GM12878 (cell line): ENCODE measurements around the gene PSMB9. TPM values are rescaled to one million over a fixed set of nuclear protein-coding genes. Genes with fewer than 3 reads are reported as not detected.

Source experiments
- ATAC-seq: fragments of 200-7000 bp; cut with Tn5 transposase; 3 replicates; pipeline ENCODE4 v1.9.1; 2020; ENCODE audit warnings: mild to moderate bottlenecking, moderate library complexity
- BruUV-seq: library from RNA; stranded (reverse); fragments of 400-500 nt; replicated peaks from 2 replicates; lab custom pipeline; 2021; lab: Mats Ljungman, UMichigan
- CTCF ChIA-PET: fragments of 300-600 bp; sonication (Branson Sonifier 250); formaldehyde crosslinking; extraction: SDS; loops from one replicate; lab custom pipeline; 2021; ENCODE audit warnings: inconsistent platforms; lab: Yijun Ruan, JAX
- POLR2A ChIA-PET: fragments of 350-600 bp; formaldehyde crosslinking; extraction: SDS; loops from one replicate; lab custom pipeline; 2021; ENCODE audit warnings: inconsistent platforms; lab: Charles Lee
- RAD21 ChIA-PET: fragments of 300-600 bp; sonication (Branson Sonifier 250); formaldehyde crosslinking; loops from one replicate; lab custom pipeline; 2023; ENCODE audit warnings: antibody characterized with exemption; ENCODE audit not compliant: unreplicated experiment; lab: Charles Lee
- SMC1A ChIA-PET: fragments of 300-600 bp; sonication (Branson Sonifier 250); formaldehyde crosslinking; loops from one replicate; lab custom pipeline; 2023; ENCODE audit not compliant: unreplicated experiment, uncharacterized antibody; lab: Charles Lee
- DNase-seq: peaks from one replicate; pipeline ENCODE4 v3.0.0-alpha.2; 2011; ENCODE audit warnings: low read depth, low spot score
- FAIRE-seq: peaks from 3 replicates; lab custom pipeline; 2011; peaks lifted over from hg19 to GRCh38; lab: Jason Lieb, UNC
- H2AFZ ChIP-seq: 2 replicates; pipeline ENCODE4 v1.6.0; 2011; ENCODE audit warnings: low read depth, low read length, control low read depth; ENCODE audit not compliant: control insufficient read depth
- H3K27ac ChIP-seq: 2 replicates; pipeline ENCODE4 v1.5.1; 2011; ENCODE audit warnings: control low read depth; ENCODE audit not compliant: control insufficient read depth, insufficient read depth
- H3K27me3 ChIP-seq, 2 experiments: replicated peaks in 1 of 2; 2 replicates each; pipeline versions ENCODE4 v1.6.0 to v1.6.1; 2011; ENCODE audit warnings: low read length in 1 of 2; ENCODE audit not compliant: control insufficient read depth in 2 of 2, insufficient read depth in 2 of 2
- H3K36me3 ChIP-seq, 2 experiments: 2 replicates each; pipeline ENCODE4 v1.5.1; 2011; ENCODE audit warnings: low read length in 1 of 2; ENCODE audit not compliant: control insufficient read depth in 2 of 2, insufficient read depth in 2 of 2
- H3K4me1 ChIP-seq: 2 replicates; pipeline ENCODE4 v1.6.1; 2011; ENCODE audit warnings: mild to moderate bottlenecking, low read length, moderate library complexity, mixed read lengths; ENCODE audit not compliant: control insufficient read depth, insufficient read depth
- H3K4me2 ChIP-seq: 2 replicates; pipeline ENCODE4 v1.6.0; 2011; ENCODE audit warnings: control low read depth; ENCODE audit not compliant: control insufficient read depth, insufficient read depth
- H3K4me3 ChIP-seq: fragments of 200-600 bp; sonication (generic); 2 replicates; pipeline ENCODE4 v1.5.1; 2016
- H3K79me2 ChIP-seq: 2 replicates; pipeline ENCODE4 v1.6.0; 2011; ENCODE audit warnings: low read length; ENCODE audit not compliant: control insufficient read depth, insufficient read depth
- H3K9ac ChIP-seq: 2 replicates; pipeline ENCODE4 v1.8.0; 2011; ENCODE audit warnings: low read length, control low read depth, mixed read lengths; ENCODE audit not compliant: control insufficient read depth, insufficient read depth
- H3K9me3 ChIP-seq: replicated peaks from 3 replicates; pipeline ENCODE4 v1.5.1; 2011; ENCODE audit warnings: mild to moderate bottlenecking, low read length; ENCODE audit not compliant: control insufficient read depth, insufficient read depth
- H4K20me1 ChIP-seq: 2 replicates; pipeline ENCODE4 v1.6.0; 2011; ENCODE audit not compliant: control insufficient read depth, insufficient read depth
- CBX3 ChIP-seq: fragments of 200-600 bp; sonication (generic); IDR thresholded peaks from 2 replicates; pipeline ENCODE4 v1.6.1; 2016; ENCODE audit warnings: low read depth, borderline replicate concordance
- FOS ChIP-seq: IDR thresholded peaks from 3 replicates; pipeline ENCODE4 v1.6.1; 2011; ENCODE audit warnings: borderline replicate concordance; ENCODE audit not compliant: insufficient read length; ENCODE audit errors: extremely low read depth
- GATAD2B ChIP-seq: fragments of 450-650 bp; conservative IDR thresholded peaks from 2 replicates; pipeline ENCODE4 v1.6.1; 2017; ENCODE audit warnings: low read depth, mild to moderate bottlenecking, moderate library complexity
- SPI1 ChIP-seq: IDR thresholded peaks from 2 replicates; pipeline ENCODE4 v1.6.1; 2011; ENCODE audit warnings: low read depth, mild to moderate bottlenecking, low read length, moderate library complexity, borderline replicate concordance; ENCODE audit not compliant: insufficient read depth
- WGBS: methylation state at CpG from one replicate; pipeline ENCODE4 v1.1.6; 2016; ENCODE audit warnings: low lambda C conversion rate; ENCODE audit not compliant: insufficient replicate concordance, insufficient coverage; ENCODE audit errors: missing lambda C conversion rate; 5-methylcytosine and 5-hydroxymethylcytosine counted together
- in situ Hi-C: fragments of 300-500 bp; cut with MboI; formaldehyde crosslinking; loops from 9 replicates; pipeline ENCODE4 v1.14.3; 2018; ENCODE audit warnings: mixed read lengths
- intact Hi-C: fragments of 100-400 bp; cut with micrococcal nuclease; formaldehyde crosslinking; loops from one replicate; pipeline ENCODE4 v1.14.2; 2022; ENCODE audit not compliant: unreplicated experiment
- polyA plus RNA-seq, 11 experiments: library from polyadenylated mRNA; depleted of rRNA in 4 of 11; unstranded in 6 of 11; stranded (reverse) in 5 of 11; fragments of >200 nt; fragmentation: Nextera tagmentation in 4 of 11; fragmentation: Illumina TruSeq in 1 of 11; extraction: Ambion mirVana in 4 of 11; extraction: Trizol in 1 of 11; gene quantifications; 1 replicate in 1 of 11; 2 replicates in 10 of 11; pipeline versions ENCODE4 v1.2.1 to v1.2.3, GENCODE V29; 2011 to 2016; ENCODE audit warnings: inconsistent platforms in 2 of 11, missing spikeins in 2 of 11, low read depth in 1 of 11
- total RNA-seq, 4 experiments: library from RNA; depleted of rRNA in 3 of 4; stranded (reverse); fragments of >200 nt in 3 of 4; fragmentation: Illumina TruSeq in 1 of 4; extraction: Trizol in 1 of 4; gene quantifications; 2 replicates each; pipeline versions ENCODE4 v1.2.1 to v1.2.3, GENCODE V29; 2013 to 2021

PSMB9 gene
- total and polyA plus RNA-seq, 10 of the 15 experiments (the other 5 are each of a cell fraction or from before 2014, with no cell fraction given), result 167 to 517 (median 275) TPM

GRCh38 chr6:32865724-32866443, 11.9 kb downstream of the PSMB9 start:
- no TSS peak for BruUV-seq
- ChIA-PET SMC1A (interaction anchor here (2.8 to 6.7 kb wide), 4 partner anchors 20 to 119 kb away, joined by 8 to 226 read pairs (median 40); partner anchors contain the start of gene TAP2), CTCF (interaction anchor here (2.6 to 4.3 kb wide), 5 partner anchors 11 to 452 kb away, joined by 10 to 73 read pairs (median 30); partner anchors contain the start of genes PSMB9, TAP1 and TAP2), POLR2A (interaction anchor here (0.7 to 4.1 kb wide), 3 partner anchors 10 to 27 kb away, joined by 4 to 56 read pairs (median 10); partner anchors contain the start of genes PSMB9, TAP1 and TAP2), RAD21 (interaction anchor here (4.2 to 7.2 kb wide), 2 partner anchors 9 to 26 kb away, joined by 95 to 236 read pairs; partner anchors contain the start of genes PSMB9, TAP1 and TAP2)
- in situ Hi-C loops (loop anchor here (5.0 kb wide), 1 partner anchor 454 kb away; no protein-coding TSS in a partner anchor), intact Hi-C loops (loop anchor here (5.0 kb wide), 4 partner anchors 39 to 454 kb away; partner anchors contain the start of gene HLA-DRA)
- H3K4me1 ChIP-seq, result peaks cover 29% of the 10 kb centered on the region
- no peak overlapping the region for H3K9ac ChIP-seq
- no peak for ATAC-seq
- peak overlapping the region; percentile 27; the same call in 1 of the 2 replicates for H3K27ac ChIP-seq
- no peak for DNase-seq
- no peak for FAIRE-seq
- H3K27me3 ChIP-seq, result no peaks in the 10 kb centered on the region
- H3K36me3 ChIP-seq, result no peaks in the 10 kb centered on the region; a peak in 1 of 4 replicates
- no peak overlapping the region for H2AFZ ChIP-seq
- H3K9me3 ChIP-seq, result no peaks in the 10 kb centered on the region
- H3K4me3 ChIP-seq, result no peak overlapping the region
- H3K4me2 ChIP-seq, result no peak overlapping the region
- no peaks in the 10 kb centered on the region for H4K20me1 ChIP-seq
- WGBS, result 40% methylated on average over 10 of the region's 10 CpGs
- H3K79me2 ChIP-seq, result no peaks in the 10 kb centered on the region
- TF ChIP-seq CBX3 (no peak), SPI1 (0 out of 2 replicates have a peak, but pooled peaks have one; percentile 4), FOS (no peak), GATAD2B (no peak)
